HL-60 (cell line): ENCODE measurements around the gene C22orf15.

Experiments
- DNase-seq, 2 experiments: peaks; one replicate each; pipeline ENCODE4 v3.0.0-alpha.2; 2010 to 2020; ENCODE audit warnings: low read depth in 1 of 2, low spot score in 1 of 2
- H3K27ac ChIP-seq: fragments of 250-450 bp; sonication (Bioruptor Pico); replicated peaks from 2 replicates; pipeline ENCODE4 v1.5.1; 2020; ENCODE audit warnings: mild to moderate bottlenecking, moderate library complexity
- H3K27me3 ChIP-seq: fragments of 250-450 bp; sonication (Bioruptor Pico); 2 replicates; pipeline ENCODE4 v1.5.1; 2021; ENCODE audit warnings: mild to moderate bottlenecking, moderate library complexity; ENCODE audit not compliant: insufficient read depth, poor library complexity, severe bottlenecking
- H3K4me3 ChIP-seq: replicated peaks from 2 replicates; pipeline ENCODE4 v1.5.1; 2011; ENCODE audit warnings: mild to moderate bottlenecking, control low read depth, low read length; ENCODE audit not compliant: insufficient read depth
- GABPA ChIP-seq: IDR thresholded peaks from 2 replicates; pipeline ENCODE4 v1.6.1; 2012; ENCODE audit warnings: low read depth
- POLR2AphosphoS5 ChIP-seq: IDR thresholded peaks from 2 replicates; pipeline ENCODE4 v1.6.1; 2012; ENCODE audit warnings: low read depth
- SPI1 ChIP-seq: IDR thresholded peaks from 2 replicates; pipeline ENCODE4 v1.6.1; 2012; ENCODE audit warnings: low read depth, mild to moderate bottlenecking, borderline replicate concordance
- TF ChIP-seq, protein P1 (sequence below): IDR thresholded peaks from 2 replicates; pipeline ENCODE4 v1.6.1; 2012; ENCODE audit warnings: low read depth; ENCODE audit not compliant: insufficient replicate concordance
- TF ChIP-seq, protein P2 (sequence below): IDR thresholded peaks from one replicate; pipeline ENCODE4 v1.5.1; 2011; ENCODE audit warnings: low read length, control low read depth, inconsistent platforms; ENCODE audit not compliant: insufficient read depth

Gene C22orf15

DNA sequence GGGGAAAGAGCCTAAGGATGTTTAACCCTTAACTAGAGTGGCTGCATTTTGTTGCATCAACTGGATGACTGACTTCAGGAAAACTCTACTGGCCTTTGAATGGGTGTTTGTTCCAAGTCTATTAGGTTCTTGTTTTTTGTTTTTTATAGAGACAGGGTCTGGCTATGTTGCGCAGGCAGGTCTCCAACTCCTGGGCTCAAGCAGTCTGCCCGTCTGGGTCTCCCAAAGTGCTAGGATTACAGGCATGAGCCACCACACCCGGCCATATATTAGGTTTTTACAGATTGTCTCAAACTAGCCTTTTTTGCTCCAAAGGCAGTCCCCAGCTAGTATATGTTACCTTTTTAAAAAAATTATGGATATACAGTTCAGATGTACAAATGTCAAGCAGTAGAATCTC is 25.1 kb downstream of the C22orf15 start:
- Histone ChIP-seq H3K27me3 (no peaks in the 10 kb centered on the region), H3K4me3 (peak overlapping the region; percentile 73), H3K27ac (peak overlapping the region; percentile 97; the same call in 1 of the 2 replicates)
- no peak for DNase-seq
- TF ChIP-seq POLR2AphosphoS5 (no peak), SPI1 (no peak), GABPA (no peak)
- TF ChIP-seq, protein P1, sequence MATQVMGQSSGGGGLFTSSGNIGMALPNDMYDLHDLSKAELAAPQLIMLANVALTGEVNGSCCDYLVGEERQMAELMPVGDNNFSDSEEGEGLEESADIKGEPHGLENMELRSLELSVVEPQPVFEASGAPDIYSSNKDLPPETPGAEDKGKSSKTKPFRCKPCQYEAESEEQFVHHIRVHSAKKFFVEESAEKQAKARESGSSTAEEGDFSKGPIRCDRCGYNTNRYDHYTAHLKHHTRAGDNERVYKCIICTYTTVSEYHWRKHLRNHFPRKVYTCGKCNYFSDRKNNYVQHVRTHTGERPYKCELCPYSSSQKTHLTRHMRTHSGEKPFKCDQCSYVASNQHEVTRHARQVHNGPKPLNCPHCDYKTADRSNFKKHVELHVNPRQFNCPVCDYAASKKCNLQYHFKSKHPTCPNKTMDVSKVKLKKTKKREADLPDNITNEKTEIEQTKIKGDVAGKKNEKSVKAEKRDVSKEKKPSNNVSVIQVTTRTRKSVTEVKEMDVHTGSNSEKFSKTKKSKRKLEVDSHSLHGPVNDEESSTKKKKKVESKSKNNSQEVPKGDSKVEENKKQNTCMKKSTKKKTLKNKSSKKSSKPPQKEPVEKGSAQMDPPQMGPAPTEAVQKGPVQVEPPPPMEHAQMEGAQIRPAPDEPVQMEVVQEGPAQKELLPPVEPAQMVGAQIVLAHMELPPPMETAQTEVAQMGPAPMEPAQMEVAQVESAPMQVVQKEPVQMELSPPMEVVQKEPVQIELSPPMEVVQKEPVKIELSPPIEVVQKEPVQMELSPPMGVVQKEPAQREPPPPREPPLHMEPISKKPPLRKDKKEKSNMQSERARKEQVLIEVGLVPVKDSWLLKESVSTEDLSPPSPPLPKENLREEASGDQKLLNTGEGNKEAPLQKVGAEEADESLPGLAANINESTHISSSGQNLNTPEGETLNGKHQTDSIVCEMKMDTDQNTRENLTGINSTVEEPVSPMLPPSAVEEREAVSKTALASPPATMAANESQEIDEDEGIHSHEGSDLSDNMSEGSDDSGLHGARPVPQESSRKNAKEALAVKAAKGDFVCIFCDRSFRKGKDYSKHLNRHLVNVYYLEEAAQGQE = no peak
- TF ChIP-seq, protein P2, sequence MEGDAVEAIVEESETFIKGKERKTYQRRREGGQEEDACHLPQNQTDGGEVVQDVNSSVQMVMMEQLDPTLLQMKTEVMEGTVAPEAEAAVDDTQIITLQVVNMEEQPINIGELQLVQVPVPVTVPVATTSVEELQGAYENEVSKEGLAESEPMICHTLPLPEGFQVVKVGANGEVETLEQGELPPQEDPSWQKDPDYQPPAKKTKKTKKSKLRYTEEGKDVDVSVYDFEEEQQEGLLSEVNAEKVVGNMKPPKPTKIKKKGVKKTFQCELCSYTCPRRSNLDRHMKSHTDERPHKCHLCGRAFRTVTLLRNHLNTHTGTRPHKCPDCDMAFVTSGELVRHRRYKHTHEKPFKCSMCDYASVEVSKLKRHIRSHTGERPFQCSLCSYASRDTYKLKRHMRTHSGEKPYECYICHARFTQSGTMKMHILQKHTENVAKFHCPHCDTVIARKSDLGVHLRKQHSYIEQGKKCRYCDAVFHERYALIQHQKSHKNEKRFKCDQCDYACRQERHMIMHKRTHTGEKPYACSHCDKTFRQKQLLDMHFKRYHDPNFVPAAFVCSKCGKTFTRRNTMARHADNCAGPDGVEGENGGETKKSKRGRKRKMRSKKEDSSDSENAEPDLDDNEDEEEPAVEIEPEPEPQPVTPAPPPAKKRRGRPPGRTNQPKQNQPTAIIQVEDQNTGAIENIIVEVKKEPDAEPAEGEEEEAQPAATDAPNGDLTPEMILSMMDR = no peak

DNA sequence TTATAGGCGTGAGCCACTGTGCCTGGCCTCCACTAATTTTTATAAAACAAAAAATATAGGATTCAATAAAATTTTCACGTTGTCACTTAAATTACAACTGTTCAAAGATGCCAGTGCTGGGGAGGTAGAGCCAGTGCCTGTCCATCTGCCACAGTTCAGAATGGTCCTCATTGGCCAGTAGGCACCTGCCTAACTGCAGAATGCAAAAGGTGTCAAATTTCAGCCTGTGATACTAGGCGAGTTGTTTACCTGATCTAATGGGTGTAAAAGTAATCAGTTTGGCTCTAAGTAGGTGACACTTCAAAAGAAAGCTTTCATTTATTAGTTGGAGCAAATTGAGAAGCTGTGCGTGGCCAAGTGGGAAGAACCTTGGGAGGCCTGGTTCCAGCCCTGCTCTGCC is 26.3 kb downstream of the C22orf15 start:
- H3K27me3 ChIP-seq = no peaks in the 10 kb centered on the region
- TF ChIP-seq SPI1 = no peak
- TF ChIP-seq, protein P1 = no peak
- TF ChIP-seq POLR2AphosphoS5 = no peak
- TF ChIP-seq, protein P2 = no peak
- TF ChIP-seq GABPA = no peak
- H3K4me3 ChIP-seq = no peak overlapping the region
- no peak for DNase-seq
- no peak overlapping the region for H3K27ac ChIP-seq

DNA sequence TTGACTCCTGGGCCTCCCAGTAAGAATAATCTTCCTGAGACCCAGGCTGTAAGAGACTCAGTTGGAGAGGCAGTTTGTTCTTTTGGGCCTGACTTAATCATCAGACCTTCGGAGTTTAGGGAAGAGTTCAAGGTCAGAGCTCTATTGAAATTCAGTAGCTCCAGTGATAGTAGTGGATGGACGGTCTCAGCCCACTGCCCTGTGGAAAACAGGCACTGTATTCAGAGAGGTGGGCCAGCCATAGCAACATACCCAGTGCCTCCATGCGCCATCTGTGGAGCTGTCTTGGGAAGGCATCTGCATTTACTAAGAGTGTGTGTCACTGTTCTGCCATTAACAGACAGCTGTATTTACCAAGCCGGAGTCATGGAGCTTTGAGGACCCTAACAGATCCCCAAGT is 26.8 kb downstream of the C22orf15 start:
- DNase-seq = no peak
- H3K27me3 ChIP-seq = no peaks in the 10 kb centered on the region
- no peak overlapping the region for H3K4me3 ChIP-seq
- TF ChIP-seq, protein P2 = no peak
- TF ChIP-seq POLR2AphosphoS5 = no peak
- no peak for TF ChIP-seq SPI1
- no peak for TF ChIP-seq GABPA
- TF ChIP-seq, protein P1 = no peak
- no peak overlapping the region for H3K27ac ChIP-seq
